HPDE6-E6E7 (cell line): Measurements from ENCODE around the gene BLCAP.
A peak's percentile ranks its signal among the peaks of the same experiment; 100 is the strongest.

Experiments
- DNase-seq: peaks from one replicate; pipeline ENCODE4 v3.0.0; 2011; ENCODE audit warnings: missing footprints; ENCODE audit errors: extremely low spot score

Gene BLCAP

DNA sequence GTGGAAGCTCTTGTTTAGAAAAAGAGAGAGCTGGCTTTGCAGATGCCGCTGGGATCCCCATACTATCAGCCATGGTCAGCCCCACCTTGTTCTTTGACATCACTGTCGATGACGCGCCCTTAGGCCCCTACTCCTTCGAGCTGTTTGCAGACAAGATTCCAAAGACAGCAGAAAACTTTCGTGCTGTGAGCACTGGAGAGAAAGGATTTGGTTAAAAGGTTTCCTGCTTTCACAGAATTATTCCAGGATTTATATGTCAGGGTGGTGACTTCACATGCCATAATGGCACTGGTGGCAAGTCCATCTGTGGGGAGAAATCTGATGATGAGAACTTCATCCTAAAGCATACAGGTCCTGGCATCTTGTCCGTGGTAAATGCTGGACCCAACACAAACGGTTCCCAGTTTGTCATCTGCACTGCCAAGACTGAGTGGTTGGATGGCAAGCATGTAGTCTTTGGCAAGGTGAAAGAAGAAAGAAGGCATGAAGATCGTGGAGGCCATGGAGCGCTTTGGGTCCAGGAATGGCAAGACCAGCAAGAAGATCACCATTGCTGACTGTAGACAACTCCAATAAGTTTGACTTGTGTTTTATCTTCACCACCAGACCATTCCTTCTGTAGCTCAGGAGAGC, 2.4 kb upstream of the BLCAP start:
- no peak for DNase-seq

DNA sequence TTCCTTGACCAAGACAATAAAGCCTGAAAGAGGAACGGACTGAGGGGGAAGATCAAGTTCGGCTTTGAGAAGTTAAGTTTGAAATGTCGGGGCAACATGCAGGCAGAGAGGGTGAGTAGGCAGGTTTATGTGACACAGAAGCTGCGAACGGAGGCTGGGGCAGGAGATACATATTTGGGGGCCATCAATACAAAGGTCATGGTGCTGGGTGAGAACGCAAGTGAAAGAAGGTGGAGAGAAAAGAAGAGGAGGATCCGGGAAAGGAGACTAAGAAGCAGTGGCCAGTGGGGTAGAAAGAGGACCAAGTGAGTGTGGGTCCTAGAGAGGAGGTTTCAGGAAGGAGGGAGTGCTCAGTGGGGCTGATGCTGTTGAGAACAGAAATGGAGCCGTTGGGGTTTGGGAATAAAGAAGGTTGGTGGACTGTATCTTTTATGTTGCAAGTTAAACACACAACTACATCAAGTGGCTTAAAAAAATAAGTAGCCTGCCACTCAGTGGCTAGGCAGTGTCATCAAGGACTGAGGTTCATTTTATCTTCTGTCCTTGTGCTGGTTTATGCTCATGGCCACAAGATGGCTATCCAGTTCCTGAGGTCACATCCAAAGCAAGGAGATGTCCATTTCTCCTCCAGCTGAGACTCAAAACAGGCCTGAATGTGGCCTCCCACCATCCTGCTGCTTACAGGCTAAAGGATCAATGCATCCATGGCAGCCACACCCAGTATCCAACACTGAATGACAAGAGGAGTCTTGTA, 1.7 kb upstream of the BLCAP start:
- no peak for DNase-seq

GRCh38 chr20:37528446-37529213, 954 bp upstream of the BLCAP start:
- no peak for DNase-seq

- peak; percentile 66 for DNase-seq
These were observed 638 bp downstream of the BLCAP start for GRCh38 chr20:37526839-37527637.

DNA sequence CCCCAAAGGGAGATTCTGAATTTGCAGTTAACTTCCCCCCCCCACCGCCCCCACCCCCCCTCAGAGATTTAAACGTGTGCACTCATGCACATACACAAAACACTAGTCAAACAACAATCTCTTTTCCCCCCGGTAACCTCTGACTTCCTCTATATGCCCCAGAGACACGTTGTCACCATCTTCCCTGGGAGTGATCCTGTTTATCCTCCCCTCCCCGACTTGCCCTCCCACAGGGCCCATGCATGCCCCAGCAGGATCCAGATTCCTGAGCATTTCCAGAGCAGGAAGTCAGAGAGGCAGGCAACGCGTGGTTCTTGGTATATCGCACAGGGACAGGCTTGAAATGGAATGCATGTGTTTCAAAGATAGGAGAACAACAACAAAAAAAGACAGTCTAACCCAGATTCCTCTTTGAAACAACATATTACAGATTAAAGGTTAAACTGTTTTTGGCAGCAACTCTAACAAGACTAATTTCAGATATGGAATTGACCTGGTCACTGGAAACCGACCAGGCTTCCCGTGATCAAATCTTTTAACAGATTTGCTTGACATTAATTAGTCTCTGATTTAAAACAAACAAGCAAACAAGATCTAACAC, 1.3 kb downstream of the BLCAP start:
- DNase-seq, result peak; percentile 99

DNA sequence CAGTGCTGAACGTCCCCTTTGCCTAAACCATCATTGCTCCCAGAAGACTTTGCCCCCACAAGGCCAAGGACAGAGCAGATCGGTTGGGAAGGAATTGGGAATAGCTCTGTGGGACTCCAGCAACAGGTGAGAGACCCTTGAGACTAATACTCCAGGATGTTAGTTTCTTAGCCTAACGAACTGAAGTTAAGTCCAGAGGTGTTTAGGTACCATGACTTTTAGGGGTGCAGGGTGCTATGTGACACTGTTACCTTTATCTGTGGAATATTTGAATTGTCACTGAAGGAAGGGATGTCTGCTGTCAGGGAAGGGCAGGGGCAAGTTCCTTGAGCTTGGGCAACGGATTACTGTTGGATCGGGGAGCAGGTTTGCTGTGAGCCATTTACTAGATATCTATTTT, 1.9 kb downstream of the BLCAP start:
- DNase-seq, result no peak

GRCh38 chr20:37524859-37525708, 2.6 kb downstream of the BLCAP start:
- peak; percentile 100 for DNase-seq

GRCh38 chr20:37523911-37524700, 3.6 kb downstream of the BLCAP start:
- DNase-seq, result no peak

- no peak for DNase-seq
These were observed 4.7 kb downstream of the BLCAP start for GRCh38 chr20:37523012-37523391.

GRCh38 chr20:37522260-37523011, 5.2 kb downstream of the BLCAP start:
- DNase-seq, result no peak

- no peak for DNase-seq
These were observed 6.5 kb downstream of the BLCAP start, which contains the start of gene NNAT for GRCh38 chr20:37521061-37521771. Gene NNAT, plus strand, starts transcription at chr20:37521250. Its CDS starts 82 bp downstream, at chr20:37521332.

- DNase-seq, result no peak
These were observed 7.2 kb downstream of the BLCAP start for GRCh38 chr20:37520419-37520955.

DNA sequence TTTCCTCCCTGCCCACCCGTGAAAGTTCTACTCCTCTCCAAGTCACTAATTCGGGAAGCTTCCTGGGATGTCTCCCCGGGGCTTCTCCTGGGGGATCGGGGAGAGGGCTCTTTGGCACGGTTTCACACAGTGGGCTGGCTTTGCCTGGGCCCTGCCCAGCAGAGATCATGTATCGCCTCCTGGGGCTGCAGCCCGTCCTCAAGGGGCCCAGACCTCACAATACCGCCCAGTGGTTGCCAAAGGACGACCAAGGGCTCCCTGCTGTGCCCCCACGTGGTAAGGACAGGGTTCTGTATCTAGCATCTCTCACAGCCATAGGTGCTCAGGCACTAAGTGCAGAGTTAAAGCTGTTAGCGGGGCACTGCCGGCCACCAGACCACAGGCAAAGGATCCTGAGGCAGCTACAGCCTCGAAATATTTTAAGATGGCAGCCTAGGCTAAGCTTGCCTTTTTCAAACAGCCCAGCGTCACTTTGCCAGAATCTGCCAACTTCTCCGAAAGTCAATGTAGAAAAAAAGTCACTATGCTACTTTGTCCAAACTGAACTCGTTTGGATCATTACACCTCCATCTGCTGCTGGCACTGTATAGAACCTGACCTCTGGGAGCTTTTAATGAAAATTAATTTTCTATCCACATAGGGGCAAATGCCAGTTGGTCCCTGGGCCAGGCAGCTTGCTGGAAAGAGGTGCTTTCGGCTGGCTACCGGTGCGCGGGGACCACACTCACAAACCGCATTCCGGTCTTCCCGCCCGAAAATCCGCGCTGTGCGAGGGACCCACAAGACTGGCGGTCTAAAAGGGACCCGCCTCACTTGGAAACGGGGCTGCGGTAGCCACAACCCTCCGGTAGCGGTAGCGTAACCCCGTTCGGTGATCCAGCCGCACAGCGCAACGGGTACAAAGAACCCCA, 7.9 kb downstream of the BLCAP start:
- no peak for DNase-seq

- no peak for DNase-seq
These were observed 8.8 kb downstream of the BLCAP start for GRCh38 chr20:37518606-37519507.

DNA sequence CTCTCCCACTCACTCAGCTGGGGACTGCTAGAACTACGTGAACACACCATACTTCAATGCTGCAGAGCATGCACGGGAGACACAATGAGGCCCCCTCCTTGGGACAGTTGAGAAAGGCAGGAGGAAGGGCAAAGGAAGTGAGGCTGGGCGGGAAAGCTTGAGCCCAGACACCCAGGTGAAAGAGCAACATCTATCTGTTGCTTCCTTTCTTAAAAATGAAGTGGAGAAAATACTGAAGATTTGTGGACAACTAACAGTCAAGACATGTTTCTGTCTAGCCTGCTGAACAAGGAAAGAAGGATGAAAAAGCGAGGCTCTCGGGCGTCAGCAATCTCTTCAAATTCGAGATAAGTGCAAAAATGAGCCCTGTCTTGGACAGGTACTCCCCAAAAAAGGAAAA, 9.6 kb downstream of the BLCAP start:
- no peak for DNase-seq
